HG03139 (cell line): ENCODE measurements around the gene TDG.
"Not testable (repeated sequence)": the region's sequence is repeated elsewhere in the genome, so short reads cannot be mapped to it uniquely, and the experiment has no call there.

ENCODE experiments used
- ATAC-seq: cut with Tn5 transposase; IDR thresholded peaks from one replicate; pipeline ENCODE4 v1.9.1; 2021; ENCODE audit not compliant: unreplicated experiment

TDG gene

GRCh38 chr12:104012331-104012730 lies 46.7 kb downstream of the TDG start:
- ATAC-seq: no peak

- not testable (repeated sequence) for ATAC-seq
Observed at GRCh38 chr12:104021862-104022261, 56.2 kb downstream of the TDG start.

- ATAC-seq: no peak
Observed at GRCh38 chr12:104022786-104023185, 57.1 kb downstream of the TDG start.

GRCh38 chr12:104023710-104024109 lies 58.0 kb downstream of the TDG start:
- ATAC-seq: no peak

GRCh38 chr12:104024348-104024747 lies 58.7 kb downstream of the TDG start:
- no peak for ATAC-seq

GRCh38 chr12:104025771-104026170 lies 60.1 kb downstream of the TDG start:
- no peak for ATAC-seq

- no peak for ATAC-seq
Observed at GRCh38 chr12:104026841-104027599, 61.3 kb downstream of the TDG start.

GRCh38 chr12:104030596-104030995 lies 64.9 kb downstream of the TDG start:
- ATAC-seq: not testable (repeated sequence)

- not testable (repeated sequence) for ATAC-seq
Observed at GRCh38 chr12:104036143-104036542, 70.5 kb downstream of the TDG start.
